H1 (cell line): ENCODE data around the gene PLCB1. TPM values are rescaled to one million over a fixed set of nuclear protein-coding genes. Genes with fewer than 3 reads are reported as not detected.

ENCODE experiments used
- CTCF ChIA-PET: fragments of 300-600 bp; sonication (Branson Sonifier 250); formaldehyde crosslinking; loops from one replicate; lab custom pipeline; 2021; ENCODE audit not compliant: partially characterized antibody; lab: Charles Lee
- POLR2A ChIA-PET: fragments of 300-600 bp; sonication (Branson Sonifier 250); formaldehyde crosslinking; loops from one replicate; lab custom pipeline; 2021; ENCODE audit warnings: inconsistent platforms; ENCODE audit not compliant: partially characterized antibody; lab: Charles Lee
- DNase-seq, 2 experiments: peaks; one replicate each; pipeline versions ENCODE4 v3.0.0 to v3.0.0-alpha.2; 2010 to 2022; ENCODE audit warnings: low spot score in 2 of 2, low read depth in 1 of 2, mixed read lengths in 1 of 2
- FAIRE-seq: peaks from 2 replicates; lab custom pipeline; 2011; peaks lifted over from hg19 to GRCh38; lab: Jason Lieb, UNC
- H2AFZ ChIP-seq: 2 replicates; pipeline ENCODE4 v1.8.1; 2012; ENCODE audit warnings: low read length, inconsistent platforms
- H2AK5ac ChIP-seq: 2 replicates; pipeline ENCODE4 v1.6.1; 2013; ENCODE audit warnings: low read depth, low read length
- H2BK120ac ChIP-seq: replicated peaks from 2 replicates; pipeline ENCODE3; 2013; ENCODE audit warnings: low read depth, low read length, inconsistent platforms
- H2BK12ac ChIP-seq: 2 replicates; pipeline ENCODE4 v1.6.1; 2013; ENCODE audit warnings: low read depth, low read length
- H2BK15ac ChIP-seq: 2 replicates; pipeline ENCODE4 v1.6.1; 2013; ENCODE audit warnings: low read length
- H2BK20ac ChIP-seq: 2 replicates; pipeline ENCODE4 v1.6.1; 2013; ENCODE audit warnings: low read length
- H2BK5ac ChIP-seq: 2 replicates; pipeline ENCODE4 v1.6.1; 2013; ENCODE audit warnings: low read depth, low read length
- H3K14ac ChIP-seq: 2 replicates; pipeline ENCODE4 v1.6.1; 2013; ENCODE audit warnings: inconsistent platforms; ENCODE audit not compliant: insufficient read length
- H3K18ac ChIP-seq: 2 replicates; pipeline ENCODE4 v1.6.1; 2013; ENCODE audit warnings: low read length; ENCODE audit errors: extremely low read depth
- H3K23ac ChIP-seq: 2 replicates; pipeline ENCODE4 v1.6.1; 2013; ENCODE audit warnings: inconsistent platforms; ENCODE audit not compliant: insufficient read length
- H3K23me2 ChIP-seq: 2 replicates; pipeline ENCODE4 v1.6.1; 2013; ENCODE audit warnings: low read depth, low read length
- H3K27ac ChIP-seq: 2 replicates; pipeline ENCODE4 v1.6.1; 2011; ENCODE audit warnings: low read depth, low read length, inconsistent platforms
- H3K27me3 ChIP-seq, 4 experiments: replicated peaks in 1 of 4; 1 replicate in 1 of 4; 2 replicates in 3 of 4; pipeline versions ENCODE4 v1.6.1 to v1.8.1; 2011 to 2013; ENCODE audit warnings: low read length in 3 of 4, mild to moderate bottlenecking in 3 of 4, inconsistent platforms in 2 of 4, mixed read lengths in 2 of 4, moderate library complexity in 1 of 4; ENCODE audit not compliant: control insufficient read depth in 3 of 4, insufficient read depth in 3 of 4; ENCODE audit errors: extremely low read depth in 1 of 4
- H3K36me3 ChIP-seq, 4 experiments: 2 replicates each; pipeline versions ENCODE4 v1.6.1 to v1.8.1; 2011 to 2013; ENCODE audit warnings: mild to moderate bottlenecking in 4 of 4, low read length in 3 of 4, moderate library complexity in 2 of 4, control low read depth in 1 of 4, inconsistent platforms in 1 of 4; ENCODE audit not compliant: insufficient read depth in 4 of 4, control insufficient read depth in 2 of 4
- H3K4ac ChIP-seq: replicated peaks from 2 replicates; pipeline ENCODE3; 2013; ENCODE audit warnings: low read length, low read depth, mixed read lengths, inconsistent platforms; ENCODE audit not compliant: insufficient read length
- H3K4me1 ChIP-seq, 4 experiments: replicated peaks in 1 of 4; 1 replicate in 1 of 4; 2 replicates in 3 of 4; pipeline versions ENCODE4 v1.6.1 to v1.8.1; 2011 to 2013; ENCODE audit warnings: low read length in 3 of 4, inconsistent platforms in 2 of 4, mixed read lengths in 1 of 4; ENCODE audit not compliant: insufficient read depth in 4 of 4, control insufficient read depth in 3 of 4
- H3K4me2 ChIP-seq, 2 experiments: 2 replicates each; pipeline versions ENCODE4 v1.6.1 to v1.8.1; 2011 to 2013; ENCODE audit warnings: low read depth in 2 of 2, low read length in 2 of 2, control low read depth in 1 of 2, inconsistent platforms in 1 of 2, mild to moderate bottlenecking in 1 of 2; ENCODE audit not compliant: insufficient read depth in 1 of 2
- H3K4me3 ChIP-seq, 4 experiments: fragments of 200-600, 300-600 bp in 1 of 4; sonication (generic), shearing (Covaris generic), sonication (Bioruptor Twin) in 1 of 4; 2 replicates each; pipeline versions ENCODE4 v1.5.1 to v1.8.1; 2011 to 2016; ENCODE audit warnings: low read length in 4 of 4, low read depth in 3 of 4, control low read depth in 2 of 4, inconsistent platforms in 2 of 4, mild to moderate bottlenecking in 2 of 4, mixed read lengths in 1 of 4, moderate library complexity in 1 of 4; ENCODE audit not compliant: insufficient read depth in 2 of 4; ENCODE audit errors: extremely low read depth in 1 of 4
- H3K56ac ChIP-seq: replicated peaks from 2 replicates; pipeline ENCODE3; 2013; ENCODE audit warnings: low read depth, mild to moderate bottlenecking, mixed read lengths, low read length, inconsistent platforms; ENCODE audit not compliant: insufficient read length
- H3K79me1 ChIP-seq: 2 replicates; pipeline ENCODE4 v1.6.1; 2013; ENCODE audit warnings: low read depth, low read length, control low read depth
- H3K79me2 ChIP-seq, 2 experiments: 2 replicates each; pipeline versions ENCODE4 v1.6.1 to v1.8.1; 2012 to 2013; ENCODE audit warnings: low read length in 2 of 2, mild to moderate bottlenecking in 2 of 2, inconsistent platforms in 1 of 2; ENCODE audit not compliant: insufficient read depth in 2 of 2, control insufficient read depth in 1 of 2
- H3K9ac ChIP-seq, 4 experiments: replicated peaks in 1 of 4; 1 replicate in 1 of 4; 2 replicates in 3 of 4; pipeline versions ENCODE4 v1.6.1 to v1.8.1; 2011 to 2013; ENCODE audit warnings: low read depth in 3 of 4, low read length in 3 of 4, control low read depth in 2 of 4, mild to moderate bottlenecking in 2 of 4, moderate library complexity in 2 of 4, inconsistent platforms in 1 of 4; ENCODE audit errors: extremely low read depth in 1 of 4
- H3K9me3 ChIP-seq, 2 experiments: 2 replicates each; pipeline versions ENCODE4 v1.6.1 to v1.8.1; 2012 to 2013; ENCODE audit warnings: mild to moderate bottlenecking in 2 of 2, moderate library complexity in 2 of 2, control low read depth in 1 of 2, inconsistent platforms in 1 of 2, low read depth in 1 of 2, low read length in 1 of 2, mixed read lengths in 1 of 2; ENCODE audit not compliant: insufficient read depth in 2 of 2
- H4K20me1 ChIP-seq, 2 experiments: replicated peaks in 1 of 2; 2 replicates each; pipeline versions ENCODE3 to v1.8.1; 2011 to 2013; ENCODE audit warnings: inconsistent platforms in 2 of 2, low read length in 2 of 2, mild to moderate bottlenecking in 1 of 2; ENCODE audit not compliant: insufficient read depth in 2 of 2, control insufficient read depth in 1 of 2
- H4K5ac ChIP-seq: 2 replicates; pipeline ENCODE4 v1.6.1; 2013; ENCODE audit warnings: low read length, low read depth, mixed read lengths, inconsistent platforms; ENCODE audit not compliant: insufficient read length
- H4K8ac ChIP-seq: 2 replicates; pipeline ENCODE4 v1.8.0; 2013; ENCODE audit warnings: mild to moderate bottlenecking, moderate library complexity, low read length, inconsistent platforms; ENCODE audit not compliant: insufficient read depth; ENCODE audit errors: extremely low read depth
- H4K91ac ChIP-seq: replicated peaks from 2 replicates; pipeline ENCODE3; 2013; ENCODE audit warnings: low read length, mixed read lengths, inconsistent platforms; ENCODE audit not compliant: insufficient read length
- CREB1 ChIP-seq: IDR thresholded peaks from 2 replicates; pipeline ENCODE4 v1.6.1; 2012; ENCODE audit warnings: inconsistent platforms
- GTF2F1 ChIP-seq: IDR thresholded peaks from 2 replicates; pipeline ENCODE4 v1.6.1; 2012; ENCODE audit warnings: low read depth, low read length, improper control_type of control experiment, borderline replicate concordance
- HDAC6 ChIP-seq: IDR thresholded peaks from one replicate; pipeline ENCODE4 v1.7.1; 2012; ENCODE audit warnings: low read depth, mild to moderate bottlenecking, inconsistent platforms, low read length, moderate library complexity
- KDM1A ChIP-seq: fragments of 200-600, 300-600 bp; sonication (generic); IDR thresholded peaks from 2 replicates; pipeline ENCODE4 v1.7.1; 2016; ENCODE audit warnings: mild to moderate bottlenecking, low read length, borderline replicate concordance
- PHF8 ChIP-seq: fragments of 200-600 bp; sonication (generic); conservative IDR thresholded peaks from 2 replicates; pipeline ENCODE4 v1.7.1; 2012; ENCODE audit warnings: low read depth, mild to moderate bottlenecking, inconsistent platforms, low read length, moderate library complexity
- RFX5 ChIP-seq: IDR thresholded peaks from 2 replicates; pipeline ENCODE4 v1.6.1; 2011; ENCODE audit warnings: low read depth, low read length, improper control_type of control experiment, borderline replicate concordance
- RNF2 ChIP-seq: fragments of 200-900, 300-1000 bp; sonication (generic); IDR thresholded peaks from 2 replicates; pipeline ENCODE4 v1.7.1; 2016; ENCODE audit warnings: borderline replicate concordance, low read depth, mild to moderate bottlenecking, antibody characterized with exemption, low read length; ENCODE audit not compliant: poor library complexity, severe bottlenecking; ENCODE audit errors: missing control alignments
- SP2 ChIP-seq: IDR thresholded peaks from 2 replicates; pipeline ENCODE4 v1.6.1; 2012; ENCODE audit warnings: mild to moderate bottlenecking, low read length, inconsistent platforms
- SRF ChIP-seq: IDR thresholded peaks from 2 replicates; pipeline ENCODE4 v1.6.1; 2011; ENCODE audit warnings: mild to moderate bottlenecking, low read depth, low read length, moderate library complexity
- SUZ12 ChIP-seq: fragments of 200-600 bp; sonication (generic); IDR thresholded peaks from 2 replicates; pipeline ENCODE4 v1.6.1; 2012; ENCODE audit warnings: mild to moderate bottlenecking, inconsistent platforms, low read length, moderate library complexity, mixed read lengths
- TBP ChIP-seq: IDR thresholded peaks from 2 replicates; pipeline ENCODE4 v1.6.1; 2011; ENCODE audit warnings: low read depth, low read length, improper control_type of control experiment
- TCF12 ChIP-seq: IDR thresholded peaks from 2 replicates; pipeline ENCODE4 v1.6.1; 2011; ENCODE audit warnings: low read depth, mild to moderate bottlenecking, low read length
- YY1 ChIP-seq: IDR thresholded peaks from 2 replicates; pipeline ENCODE4 v1.6.1; 2011; ENCODE audit warnings: low read depth, mild to moderate bottlenecking, low read length
- ZNF274 ChIP-seq: IDR thresholded peaks from 2 replicates; pipeline ENCODE4 v1.7.0; 2012; ENCODE audit warnings: low read length, borderline replicate concordance; ENCODE audit errors: extremely low read depth
- polyA plus RNA-seq, 7 experiments: library from polyadenylated mRNA; depleted of rRNA in 3 of 7; stranded (reverse) in 5 of 7; unstranded in 2 of 7; fragments of >200 nt in 5 of 7; fragments of 200-250 nt in 2 of 7; gene quantifications; 1 replicate in 5 of 7; 2 replicates in 1 of 7; 4 replicates in 1 of 7; pipeline versions ENCODE4 v1.2.1 to v1.2.3, GENCODE V29; 2011 to 2013; ENCODE audit warnings: missing spikeins in 2 of 7, mixed read lengths in 2 of 7
- total RNA-seq: library from RNA; stranded (reverse); fragmentation: NEBNext Ultra II Directional; extraction: Animal tissue kit (Norgen Biotek cat#: 25700); gene quantifications from 2 replicates; pipeline ENCODE4 v1.2.1, GENCODE V29; 2021
- TF ChIP-seq, protein P1 (sequence below): IDR thresholded peaks from 2 replicates; pipeline ENCODE4 v1.6.1; 2012; ENCODE audit warnings: inconsistent platforms
- TF ChIP-seq, protein P2 (sequence below): IDR thresholded peaks from 2 replicates; pipeline ENCODE4 v1.6.1; 2011; ENCODE audit warnings: low read depth, mild to moderate bottlenecking, low read length; ENCODE audit not compliant: insufficient read depth

PLCB1 gene
- total and polyA plus RNA-seq, 2 of the 8 experiments (the other 6 are each of a cell fraction or from before 2014, with no cell fraction given) = 2.6 to 9.1 TPM

DNA sequence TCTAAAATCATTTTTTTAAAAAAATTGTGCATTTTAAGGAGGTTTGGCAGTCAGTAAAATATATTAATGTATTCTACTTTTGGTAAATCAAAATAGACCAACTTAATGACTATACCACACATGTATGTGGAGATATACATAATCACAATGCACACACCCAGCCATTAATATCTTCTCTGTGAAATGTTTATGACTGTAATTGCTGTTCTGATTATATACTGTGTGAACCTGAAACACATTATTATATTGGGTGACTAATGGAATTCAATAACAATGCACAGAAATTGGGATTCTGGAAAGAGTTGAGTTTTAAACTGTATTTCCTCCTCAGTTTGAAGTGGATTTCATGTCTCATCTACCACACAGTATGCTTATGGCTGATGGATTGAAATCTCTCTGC is 233.6 kb downstream of the PLCB1 start:
- Histone ChIP-seq H3K36me3 (no peaks in the 10 kb centered on the region; a peak in 1 of 8 replicates), H3K23ac (no peak overlapping the region), H2BK15ac (no peak overlapping the region), H3K23me2 (no peaks in the 10 kb centered on the region), H2AFZ (no peak overlapping the region), H3K14ac (no peak overlapping the region), H4K20me1 (no peaks in the 10 kb centered on the region), H2BK5ac (no peak overlapping the region), H4K91ac (no peak overlapping the region), H2AK5ac (no peak overlapping the region), H4K8ac (no peak overlapping the region), H3K27me3 (no peaks in the 10 kb centered on the region), H3K9me3 (no peaks in the 10 kb centered on the region), H3K4me2 (no peak overlapping the region), H3K56ac (no peak overlapping the region), H2BK12ac (no peak overlapping the region), H3K4me1 (no peaks in the 10 kb centered on the region; a peak in 1 of 7 replicates), H2BK20ac (no peak overlapping the region), H2BK120ac (no peak overlapping the region), H4K5ac (no peak overlapping the region), H3K18ac (no peak overlapping the region), H3K79me1 (no peaks in the 10 kb centered on the region), H3K9ac (no peak overlapping the region), H3K27ac (no peak overlapping the region), H3K79me2 (no peaks in the 10 kb centered on the region), H3K4ac (no peak overlapping the region), H3K4me3 (no peak overlapping the region)
- POLR2A ChIA-PET = no interaction called here
- CTCF ChIA-PET = no interaction called here
- DNase-seq (no peak), FAIRE-seq (no peak)
- TF ChIP-seq SUZ12 = no peak
- no peak for TF ChIP-seq GTF2F1
- TF ChIP-seq PHF8 = no peak
- TF ChIP-seq ZNF274 = no peak
- TF ChIP-seq, protein P1, sequence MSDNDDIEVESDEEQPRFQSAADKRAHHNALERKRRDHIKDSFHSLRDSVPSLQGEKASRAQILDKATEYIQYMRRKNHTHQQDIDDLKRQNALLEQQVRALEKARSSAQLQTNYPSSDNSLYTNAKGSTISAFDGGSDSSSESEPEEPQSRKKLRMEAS = no peak
- no peak for TF ChIP-seq RFX5
- no peak for TF ChIP-seq SP2
- TF ChIP-seq RNF2 = no peak
- no peak for TF ChIP-seq TCF12
- TF ChIP-seq, protein P2, sequence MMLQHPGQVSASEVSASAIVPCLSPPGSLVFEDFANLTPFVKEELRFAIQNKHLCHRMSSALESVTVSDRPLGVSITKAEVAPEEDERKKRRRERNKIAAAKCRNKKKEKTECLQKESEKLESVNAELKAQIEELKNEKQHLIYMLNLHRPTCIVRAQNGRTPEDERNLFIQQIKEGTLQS = no peak
- TF ChIP-seq TBP = no peak
- no peak for TF ChIP-seq CREB1
- TF ChIP-seq HDAC6 = no peak
- no peak for TF ChIP-seq SRF
- TF ChIP-seq YY1 = no peak
- TF ChIP-seq KDM1A = no peak
